Activated CD4-positive, alpha-beta memory T cell treated with anti-CD3 and anti-CD28 coated beads for 36 hours (primary cell): ENCODE measurements around the gene FTCDNL1. TPM values are rescaled to one million over a fixed set of nuclear protein-coding genes. Genes with fewer than 3 reads are reported as not detected.

Source experiments
- CTCF ChIA-PET: fragments of 350-600 bp; sonication (Branson Sonifier 250); formaldehyde crosslinking; loops from one replicate; lab custom pipeline; 2021; ENCODE audit warnings: antibody characterized with exemption, inconsistent platforms; lab: Charles Lee
- POLR2A ChIA-PET: fragments of 350-600 bp; sonication (Branson Sonifier 250); formaldehyde crosslinking; loops from one replicate; lab custom pipeline; 2021; ENCODE audit warnings: antibody characterized with exemption; lab: Charles Lee
- DNase-seq: peaks from one replicate; pipeline ENCODE4 v3.0.0-alpha.2; 2020
- H3K27ac Mint-ChIP-seq: one replicate; pipeline ENCODE4 v1.8.0; 2021; ENCODE audit warnings: mixed read lengths
- H3K27me3 Mint-ChIP-seq: one replicate; pipeline ENCODE4 v1.8.0; 2021; ENCODE audit warnings: mixed read lengths
- H3K36me3 Mint-ChIP-seq: one replicate; pipeline ENCODE4 v1.8.0; 2021; ENCODE audit warnings: mixed read lengths
- H3K4me1 Mint-ChIP-seq: one replicate; pipeline ENCODE4 v1.8.0; 2021; ENCODE audit warnings: low read depth, mixed read lengths
- H3K4me3 Mint-ChIP-seq: one replicate; pipeline ENCODE4 v1.8.0; 2021; ENCODE audit warnings: mild to moderate bottlenecking, mixed read lengths
- H3K9me3 Mint-ChIP-seq: one replicate; pipeline ENCODE4 v1.8.0; 2021; ENCODE audit warnings: mixed read lengths
- intact Hi-C: fragments of 100-400 bp; cut with micrococcal nuclease; formaldehyde crosslinking; loops from one replicate; pipeline ENCODE4 v1.15.1; 2023
- total RNA-seq, 2 experiments: library from RNA; stranded (reverse); gene quantifications; one replicate each; pipeline ENCODE4 v1.2.3, GENCODE V29; 2021

Gene FTCDNL1
- total RNA-seq, 2 experiments from 2014 or later: 2.9 to 3.3 TPM

DNA sequence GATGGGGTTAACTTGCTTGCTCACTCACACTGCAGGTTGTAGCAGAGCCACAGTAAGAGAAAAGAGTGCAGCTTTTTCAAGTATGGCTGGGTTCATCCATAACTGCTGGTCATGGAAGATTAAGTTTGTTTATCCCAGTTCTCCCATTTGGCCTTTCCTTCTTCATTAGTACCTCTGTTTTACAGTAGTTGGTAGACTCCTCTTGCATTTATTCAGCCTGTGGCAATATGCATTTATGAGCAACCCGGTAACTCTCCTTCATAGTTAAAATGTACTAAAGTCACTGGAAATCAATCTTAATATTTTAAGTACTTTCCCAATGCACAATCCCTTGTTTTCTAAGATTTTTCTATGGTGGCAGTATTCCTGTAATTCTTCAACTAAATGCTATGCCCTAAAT lies 14.0 kb downstream of the FTCDNL1 start:
- ChIA-PET CTCF (no interaction called here), POLR2A (no interaction called here)
- intact Hi-C loops: no loop called here
- Mint-ChIP-seq H3K27me3 (no peaks in the 10 kb centered on the region), H3K4me3 (no peak overlapping the region), H3K4me1 (no peaks in the 10 kb centered on the region), H3K36me3 (peaks cover 4% of the 10 kb centered on the region), H3K9me3 (no peaks in the 10 kb centered on the region), H3K27ac (no peak overlapping the region)
- no peak for DNase-seq

DNA sequence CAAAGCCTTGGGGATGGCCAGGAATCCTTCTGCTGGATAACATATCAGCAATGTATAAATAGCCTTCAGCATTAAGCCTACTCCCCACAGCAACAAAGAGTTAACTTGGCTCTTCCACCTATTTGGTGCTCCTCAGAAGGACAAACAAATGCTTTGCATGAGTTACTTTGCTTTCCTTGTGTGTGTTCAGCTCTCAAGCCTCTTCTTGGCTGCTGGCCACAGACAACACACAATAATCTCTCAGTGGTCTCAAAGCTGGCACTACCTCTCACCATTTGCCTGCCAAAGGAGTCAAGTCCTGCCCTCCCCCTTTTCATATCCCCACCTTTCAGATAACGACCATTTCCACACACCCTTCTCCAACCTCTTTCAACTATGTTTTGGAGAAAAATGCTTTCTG lies 17.5 kb downstream of the FTCDNL1 start:
- ChIA-PET CTCF (no interaction called here), POLR2A (no interaction called here)
- intact Hi-C loops: no loop called here
- no peak for DNase-seq
- no peaks in the 10 kb centered on the region for H3K9me3 Mint-ChIP-seq
- no peak overlapping the region for H3K27ac Mint-ChIP-seq
- H3K36me3 Mint-ChIP-seq: no peaks in the 10 kb centered on the region
- no peaks in the 10 kb centered on the region for H3K27me3 Mint-ChIP-seq
- H3K4me3 Mint-ChIP-seq: no peak overlapping the region
- no peaks in the 10 kb centered on the region for H3K4me1 Mint-ChIP-seq

DNA sequence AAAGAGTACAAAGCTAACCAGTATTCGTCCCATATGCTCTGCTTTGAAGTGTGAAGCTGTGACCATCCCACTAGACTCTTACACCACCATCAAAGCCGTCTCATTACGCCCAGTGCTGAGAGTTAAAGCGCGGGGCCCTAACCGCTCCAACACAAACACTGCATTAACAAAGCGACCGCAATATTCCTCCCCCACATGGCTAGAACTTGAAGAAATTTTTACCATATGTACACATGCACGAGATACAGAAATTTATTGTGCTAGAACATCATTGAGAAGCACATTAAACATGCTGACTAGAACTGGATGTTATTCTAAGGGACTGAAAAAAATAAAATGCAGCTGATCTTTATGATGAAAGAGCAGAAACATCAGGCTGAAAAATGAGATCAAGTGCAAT lies 20.5 kb downstream of the FTCDNL1 start:
- ChIA-PET POLR2A (no interaction called here), CTCF (interaction anchor here (1.1 kb wide), 1 partner anchor 110 kb away, joined by 3 read pairs; no protein-coding TSS in a partner anchor)

DNA sequence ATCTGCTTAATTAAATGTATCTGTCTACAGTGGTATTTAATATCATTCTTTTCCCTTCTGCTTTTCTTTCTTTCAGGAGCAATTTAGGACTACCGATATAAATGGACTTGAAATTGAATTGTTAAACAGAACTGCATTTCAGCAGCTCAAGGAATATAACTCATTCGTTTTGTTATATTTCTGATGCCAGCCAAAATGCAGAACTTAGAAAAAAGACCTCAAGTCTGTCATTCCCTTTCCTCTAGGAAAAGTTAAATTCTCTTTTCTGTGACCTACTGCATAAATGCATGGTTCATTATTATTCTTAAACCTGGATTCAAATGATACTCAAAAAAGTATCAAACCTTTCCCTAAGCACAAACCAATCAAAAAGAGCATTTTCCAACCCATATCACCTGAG lies 21.4 kb downstream of the FTCDNL1 start:
- H3K4me1 Mint-ChIP-seq: no peaks in the 10 kb centered on the region
- DNase-seq: no peak
- ChIA-PET POLR2A (no interaction called here), CTCF (interaction anchor here (1.1 kb wide), 1 partner anchor 111 kb away, joined by 3 read pairs; no protein-coding TSS in a partner anchor)
- no peaks in the 10 kb centered on the region for H3K36me3 Mint-ChIP-seq
- no peaks in the 10 kb centered on the region for H3K9me3 Mint-ChIP-seq
- no peaks in the 10 kb centered on the region for H3K27me3 Mint-ChIP-seq
- intact Hi-C loops: no loop called here
- H3K4me3 Mint-ChIP-seq: no peak overlapping the region
- no peak overlapping the region for H3K27ac Mint-ChIP-seq

More for the DNA sequence above, 20.5 kb downstream of the FTCDNL1 start:
- Mint-ChIP-seq H3K9me3 (no peaks in the 10 kb centered on the region), H3K4me1 (no peaks in the 10 kb centered on the region), H3K36me3 (no peaks in the 10 kb centered on the region), H3K27me3 (no peaks in the 10 kb centered on the region), H3K4me3 (no peak overlapping the region), H3K27ac (no peak overlapping the region)
- intact Hi-C loops: no loop called here
- DNase-seq: no peak

DNA sequence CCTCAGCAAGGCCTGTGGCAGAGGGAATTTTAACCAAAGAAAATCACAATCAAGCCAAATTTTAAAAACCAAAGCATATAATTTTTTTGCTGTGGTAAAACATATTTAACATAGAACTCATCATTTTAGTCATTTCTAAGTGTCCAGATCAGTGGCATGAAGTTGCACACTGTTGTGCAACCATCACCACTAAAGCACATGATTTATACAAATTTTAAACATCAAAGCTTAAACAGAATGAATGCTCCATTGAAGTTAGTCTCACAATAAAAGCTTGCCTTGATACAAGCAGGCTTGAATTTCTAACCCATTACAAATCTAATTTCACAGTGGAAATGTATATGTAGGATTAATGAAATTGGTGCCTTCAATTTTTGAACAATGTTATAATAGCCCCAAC lies 31.2 kb downstream of the FTCDNL1 start:
- ChIA-PET POLR2A (interaction anchor here (0.6 kb wide), 1 partner anchor 53 kb away, joined by 5 read pairs; no protein-coding TSS in a partner anchor), CTCF (no interaction called here)
- Mint-ChIP-seq H3K27me3 (no peaks in the 10 kb centered on the region), H3K27ac (no peak overlapping the region), H3K9me3 (no peaks in the 10 kb centered on the region), H3K36me3 (no peaks in the 10 kb centered on the region), H3K4me1 (no peaks in the 10 kb centered on the region), H3K4me3 (no peak overlapping the region)
- intact Hi-C loops: no loop called here
- DNase-seq: no peak

DNA sequence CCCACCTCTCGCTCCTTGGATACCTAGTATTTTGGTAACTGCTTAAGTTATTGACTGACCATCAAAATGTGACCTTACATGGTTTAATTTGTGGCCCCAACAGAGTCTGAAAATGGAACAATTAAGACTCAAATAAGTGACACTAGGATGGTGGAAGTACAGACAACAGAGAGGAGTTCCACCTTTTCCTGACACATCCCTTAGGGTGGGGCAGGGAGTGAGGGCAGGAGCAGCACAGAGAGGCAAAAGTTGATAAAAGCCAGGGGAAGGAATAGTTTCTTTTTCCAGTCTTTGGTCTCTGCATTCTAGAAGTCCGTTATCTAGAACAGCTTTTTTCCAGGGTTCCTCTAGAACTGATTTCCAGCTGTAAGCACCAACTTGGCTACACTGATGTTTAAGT lies 32.2 kb downstream of the FTCDNL1 start:
- no peaks in the 10 kb centered on the region for H3K36me3 Mint-ChIP-seq
- POLR2A ChIA-PET: no interaction called here
- no peaks in the 10 kb centered on the region for H3K9me3 Mint-ChIP-seq
- H3K27ac Mint-ChIP-seq: no peak overlapping the region
- CTCF ChIA-PET: no interaction called here
- H3K4me3 Mint-ChIP-seq: no peak overlapping the region
- no peaks in the 10 kb centered on the region for H3K27me3 Mint-ChIP-seq
- H3K4me1 Mint-ChIP-seq: no peaks in the 10 kb centered on the region
- no peak for DNase-seq
- intact Hi-C loops: no loop called here

DNA sequence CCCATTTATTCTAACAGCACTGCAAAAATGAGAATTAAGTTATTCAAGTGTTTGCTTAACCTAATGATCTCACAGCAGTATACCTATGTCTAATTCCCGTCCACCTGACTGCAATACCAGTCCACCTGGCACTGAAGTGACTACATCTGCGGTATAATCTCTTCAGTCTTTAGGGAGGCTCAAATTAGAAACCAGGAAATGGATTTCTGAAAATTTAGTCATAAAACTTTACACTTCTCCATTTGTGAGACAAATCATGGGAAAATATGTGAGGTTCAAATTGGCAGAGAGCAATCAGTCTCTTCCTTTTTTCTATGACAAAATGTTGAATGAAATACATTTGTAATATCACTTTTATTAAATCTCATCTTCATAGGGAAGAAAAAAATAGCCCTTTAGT lies 33.0 kb downstream of the FTCDNL1 start:
- H3K36me3 Mint-ChIP-seq: no peaks in the 10 kb centered on the region
- no peaks in the 10 kb centered on the region for H3K27me3 Mint-ChIP-seq
- ChIA-PET CTCF (no interaction called here), POLR2A (no interaction called here)
- intact Hi-C loops: no loop called here
- DNase-seq: no peak
- H3K4me3 Mint-ChIP-seq: no peak overlapping the region
- H3K9me3 Mint-ChIP-seq: no peaks in the 10 kb centered on the region
- H3K27ac Mint-ChIP-seq: no peak overlapping the region
- H3K4me1 Mint-ChIP-seq: no peaks in the 10 kb centered on the region

DNA sequence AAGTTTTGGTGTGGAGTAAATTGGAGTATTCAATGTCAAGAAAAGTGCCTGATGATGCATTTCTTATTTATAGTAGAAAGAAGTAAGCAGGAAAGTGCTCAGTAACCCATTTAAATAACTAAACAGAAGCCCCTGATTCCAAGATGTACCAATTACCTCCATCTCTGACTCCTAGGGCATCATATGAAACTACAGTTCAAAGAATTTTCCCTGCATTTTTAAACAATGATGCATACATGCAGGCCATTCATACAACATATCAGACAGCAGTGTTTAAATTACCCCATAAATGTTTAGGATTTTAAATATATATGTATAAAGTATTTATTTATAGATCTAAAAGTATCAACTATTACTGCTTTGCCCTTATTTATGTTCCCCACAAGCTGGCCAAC lies 36.2 kb downstream of the FTCDNL1 start:
- ChIA-PET CTCF (no interaction called here), POLR2A (no interaction called here)
- H3K9me3 Mint-ChIP-seq: no peaks in the 10 kb centered on the region
- H3K4me1 Mint-ChIP-seq: no peaks in the 10 kb centered on the region
- H3K27me3 Mint-ChIP-seq: no peaks in the 10 kb centered on the region
- H3K4me3 Mint-ChIP-seq: no peak overlapping the region
- no peak for DNase-seq
- intact Hi-C loops: no loop called here
- H3K27ac Mint-ChIP-seq: no peak overlapping the region
- no peaks in the 10 kb centered on the region for H3K36me3 Mint-ChIP-seq

DNA sequence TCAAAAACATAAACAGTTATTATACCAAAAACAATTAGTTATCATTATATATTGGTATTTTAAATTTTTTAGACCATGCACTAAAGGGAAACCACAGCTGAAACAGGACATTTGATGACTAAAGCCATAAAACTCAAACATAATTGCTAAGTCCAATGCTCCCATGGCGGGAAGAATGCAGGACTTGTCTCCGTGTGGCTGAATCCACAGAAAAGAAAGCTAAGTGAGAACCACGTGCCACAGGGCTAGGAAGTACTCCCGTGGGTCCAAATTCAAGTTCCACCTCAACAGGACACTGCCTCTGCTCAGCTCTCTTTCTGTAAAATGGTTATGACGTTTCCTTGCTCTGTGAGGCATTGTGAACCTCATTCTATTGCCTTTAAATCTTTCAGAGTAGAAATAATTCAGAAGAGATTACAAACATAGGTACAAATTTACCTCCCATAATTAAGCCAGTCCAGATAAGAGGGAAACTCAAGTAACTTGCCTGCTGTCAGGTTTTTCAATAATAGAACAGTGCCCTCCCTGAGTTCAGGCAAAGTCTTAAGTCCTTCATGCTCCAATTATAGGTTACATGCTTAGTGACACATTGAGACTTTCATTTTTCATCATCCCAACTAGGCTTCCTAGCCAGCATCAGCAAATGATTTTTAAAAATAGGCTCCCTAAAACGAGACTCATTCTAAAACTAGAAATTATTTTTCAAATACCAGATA lies 36.7 kb downstream of the FTCDNL1 start:
- Mint-ChIP-seq H3K9me3 (no peaks in the 10 kb centered on the region), H3K36me3 (no peaks in the 10 kb centered on the region), H3K27ac (no peak overlapping the region), H3K27me3 (no peaks in the 10 kb centered on the region), H3K4me1 (no peaks in the 10 kb centered on the region), H3K4me3 (no peak overlapping the region)
- ChIA-PET CTCF (no interaction called here), POLR2A (no interaction called here)
- intact Hi-C loops: no loop called here
- DNase-seq: no peak

DNA sequence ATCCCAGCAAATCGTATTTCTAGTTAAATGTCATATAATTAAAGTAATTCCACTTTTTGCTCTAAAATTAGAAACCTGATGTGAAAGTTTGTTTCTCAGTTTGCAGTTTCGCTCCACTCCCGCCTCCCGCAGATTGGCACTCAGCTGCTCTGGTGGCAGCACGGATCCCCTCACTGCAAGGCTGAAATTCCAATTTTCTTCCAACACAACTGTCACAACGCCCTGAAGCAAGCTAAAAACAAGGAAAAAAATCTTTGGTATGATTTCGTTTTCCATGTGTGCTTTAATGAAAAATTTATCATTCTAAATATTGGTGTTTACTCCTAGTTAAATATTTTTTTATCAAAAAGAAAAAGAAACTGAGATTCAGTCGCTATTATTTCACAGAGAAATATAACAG lies 38.5 kb downstream of the FTCDNL1 start:
- no peak overlapping the region for H3K27ac Mint-ChIP-seq
- H3K9me3 Mint-ChIP-seq: peaks cover 3% of the 10 kb centered on the region
- no peaks in the 10 kb centered on the region for H3K36me3 Mint-ChIP-seq
- no peak for DNase-seq
- intact Hi-C loops: no loop called here
- POLR2A ChIA-PET: no interaction called here
- CTCF ChIA-PET: no interaction called here
- H3K27me3 Mint-ChIP-seq: no peaks in the 10 kb centered on the region
- H3K4me1 Mint-ChIP-seq: no peaks in the 10 kb centered on the region
- no peak overlapping the region for H3K4me3 Mint-ChIP-seq

DNA sequence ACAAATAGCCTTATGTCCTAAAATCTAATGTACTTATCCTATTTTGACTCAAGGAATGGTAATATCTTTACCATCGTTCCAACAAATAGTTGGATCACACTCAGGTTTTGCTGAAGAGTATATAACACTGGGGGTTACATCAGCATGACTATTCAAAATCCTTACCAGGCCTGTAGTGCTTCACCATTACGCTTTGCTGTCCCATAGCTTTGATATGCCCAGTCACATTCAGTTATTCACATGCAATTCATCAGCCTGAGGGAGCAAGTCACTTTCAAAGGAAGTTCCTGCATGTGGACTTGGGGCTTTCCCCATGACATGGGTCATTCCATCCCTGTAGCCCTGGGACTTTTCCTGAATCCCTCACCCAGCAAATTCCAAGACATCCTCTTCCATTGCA lies 39.6 kb downstream of the FTCDNL1 start:
- Mint-ChIP-seq H3K36me3 (no peaks in the 10 kb centered on the region), H3K9me3 (peaks cover 3% of the 10 kb centered on the region), H3K4me1 (no peaks in the 10 kb centered on the region), H3K27me3 (no peaks in the 10 kb centered on the region), H3K4me3 (no peak overlapping the region), H3K27ac (no peak overlapping the region)
- ChIA-PET CTCF (no interaction called here), POLR2A (no interaction called here)
- no peak for DNase-seq
- intact Hi-C loops: no loop called here

DNA sequence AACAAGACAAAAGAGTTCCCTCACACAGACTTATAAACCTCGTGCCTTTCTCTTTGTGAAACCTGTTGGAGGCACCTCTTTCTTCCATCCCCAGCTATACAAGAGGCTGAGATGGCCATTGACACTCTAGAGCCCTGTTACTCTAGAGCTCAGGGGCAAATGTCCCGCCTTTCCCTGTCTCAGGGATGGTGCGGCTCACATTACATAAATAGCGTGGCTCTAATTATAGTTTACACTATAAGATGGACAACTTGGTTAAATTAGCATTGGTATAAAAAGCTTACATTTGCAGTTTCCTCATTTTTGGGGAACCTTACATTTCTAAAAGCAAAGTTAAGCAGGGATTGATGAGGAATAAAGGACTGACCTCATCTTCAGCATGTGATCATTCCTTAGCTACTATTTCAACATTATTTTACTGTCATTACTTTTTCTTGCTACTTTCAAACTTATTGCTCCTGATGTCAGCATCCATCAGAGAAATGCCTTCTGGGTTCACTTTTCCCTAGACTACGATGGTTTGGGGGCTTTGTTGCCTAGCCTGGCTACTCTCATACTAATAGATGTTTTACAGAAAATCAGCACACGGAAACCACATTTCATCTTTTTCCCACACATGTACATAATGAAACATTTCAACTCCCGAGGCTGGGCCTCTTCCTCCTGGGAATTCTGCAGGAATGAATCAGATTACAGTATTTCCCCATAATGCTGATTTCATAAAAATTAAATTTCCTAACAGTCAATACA lies 40.4 kb downstream of the FTCDNL1 start:
- Mint-ChIP-seq H3K36me3 (no peaks in the 10 kb centered on the region), H3K4me3 (no peak overlapping the region), H3K27me3 (no peaks in the 10 kb centered on the region), H3K27ac (no peak overlapping the region), H3K9me3 (peaks cover 3% of the 10 kb centered on the region), H3K4me1 (no peaks in the 10 kb centered on the region)
- ChIA-PET POLR2A (no interaction called here), CTCF (no interaction called here)
- intact Hi-C loops: no loop called here
- no peak for DNase-seq

DNA sequence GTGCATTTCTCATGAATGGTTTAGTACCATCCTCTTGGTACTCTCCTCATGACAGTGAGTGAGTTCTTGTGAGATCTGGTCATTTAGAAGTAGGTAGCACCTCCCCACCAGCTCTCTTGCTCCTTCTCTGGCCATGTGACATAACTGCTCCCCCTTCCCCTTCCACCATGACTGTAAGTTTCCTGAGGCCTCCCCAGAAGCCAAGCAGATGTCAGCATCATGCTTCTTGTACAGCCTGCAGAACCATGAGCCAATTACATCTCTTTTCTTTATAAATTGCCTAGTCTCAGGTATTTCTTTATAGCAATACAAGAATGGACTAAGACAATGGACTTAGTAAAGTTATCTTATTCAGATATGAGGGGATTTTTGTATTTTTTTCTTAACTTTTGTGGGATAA lies 43.0 kb downstream of the FTCDNL1 start:
- Mint-ChIP-seq H3K9me3 (peaks cover 3% of the 10 kb centered on the region), H3K36me3 (no peaks in the 10 kb centered on the region), H3K4me3 (no peak overlapping the region), H3K27ac (no peak overlapping the region), H3K4me1 (no peaks in the 10 kb centered on the region), H3K27me3 (no peaks in the 10 kb centered on the region)
- no peak for DNase-seq
- POLR2A ChIA-PET: no interaction called here
- CTCF ChIA-PET: no interaction called here
- intact Hi-C loops: no loop called here
